WTC11 (cell line): ENCODE measurements around the gene NPW. TPM values are rescaled to one million over a fixed set of nuclear protein-coding genes. Genes with fewer than 3 reads are reported as not detected.

ENCODE experiments used
- ATAC-seq: fragments of 200-7000 bp; cut with Tn5 transposase; 2 replicates; pipeline ENCODE4 v1.10.0; 2021; ENCODE audit warnings: mild to moderate bottlenecking, moderate library complexity
- CTCF ChIA-PET: fragments of 300-600 bp; sonication (Branson Sonifier 250); formaldehyde crosslinking; loops from one replicate; lab custom pipeline; 2021; ENCODE audit warnings: antibody characterized with exemption; lab: Charles Lee
- POLR2A ChIA-PET: fragments of 350-600 bp; sonication (Branson Sonifier 250); formaldehyde crosslinking; loops from one replicate; lab custom pipeline; 2021; ENCODE audit warnings: antibody characterized with exemption; lab: Charles Lee
- DNase-seq: peaks from one replicate; pipeline ENCODE4 v3.0.0; 2021; ENCODE audit warnings: low spot score
- H3K27ac Mint-ChIP-seq: 2 replicates; pipeline ENCODE4 v1.8.0; 2021; ENCODE audit warnings: mixed read lengths
- H3K27me3 Mint-ChIP-seq: 2 replicates; pipeline ENCODE4 v1.8.0; 2021; ENCODE audit warnings: low read depth, mild to moderate bottlenecking, moderate library complexity, mixed read lengths
- H3K36me3 Mint-ChIP-seq: 2 replicates; pipeline ENCODE4 v1.8.0; 2021; ENCODE audit warnings: mixed read lengths
- H3K4me1 Mint-ChIP-seq: 2 replicates; pipeline ENCODE4 v1.8.0; 2022; ENCODE audit warnings: mixed read lengths
- H3K4me3 Mint-ChIP-seq: 2 replicates; pipeline ENCODE4 v1.8.0; 2021; ENCODE audit warnings: mild to moderate bottlenecking, moderate library complexity, mixed read lengths
- H3K9me3 Mint-ChIP-seq: 2 replicates; pipeline ENCODE4 v1.8.0; 2021; ENCODE audit warnings: mixed read lengths
- ELF4 ChIP-seq: sonication (generic); formaldehyde crosslinking; IDR thresholded peaks from 2 replicates; pipeline ENCODE4 v1.8.1; 2022; ENCODE audit warnings: low read depth, mild to moderate bottlenecking, moderate library complexity, missing genetic modification reagents
- FOXP1 ChIP-seq: sonication (generic); formaldehyde crosslinking; IDR thresholded peaks from 2 replicates; pipeline ENCODE4 v1.8.0; 2022; ENCODE audit warnings: missing genetic modification reagents, mild to moderate bottlenecking, moderate library complexity, borderline replicate concordance
- GTF2I ChIP-seq: fragments of 250-450 bp; sonication (Bioruptor Pico); conservative IDR thresholded peaks from 2 replicates; pipeline ENCODE4 v1.4.0; 2021; ENCODE audit warnings: mild to moderate bottlenecking
- HMGA2 ChIP-seq: fragments of 250-450 bp; sonication (Bioruptor Pico); IDR thresholded peaks from 2 replicates; pipeline ENCODE4 v1.4.0; 2021; ENCODE audit warnings: mild to moderate bottlenecking, moderate library complexity
- JAZF1 ChIP-seq: fragments of 250-450 bp; sonication (Bioruptor Pico); IDR thresholded peaks from 2 replicates; pipeline ENCODE4 v1.9.0; 2021; ENCODE audit warnings: moderate library complexity, mild to moderate bottlenecking, inconsistent platforms
- NR3C1 ChIP-seq: sonication (generic); formaldehyde crosslinking; conservative IDR thresholded peaks from 2 replicates; pipeline ENCODE4 v1.8.1; 2023; ENCODE audit warnings: low read depth, mild to moderate bottlenecking, missing genetic modification reagents
- SP1 ChIP-seq: sonication (generic); formaldehyde crosslinking; conservative IDR thresholded peaks from 2 replicates; pipeline ENCODE4 v1.8.1; 2022; ENCODE audit warnings: missing genetic modification reagents
- TP53 ChIP-seq: sonication (generic); formaldehyde crosslinking; IDR thresholded peaks from 2 replicates; pipeline ENCODE4 v1.8.1; 2023; ENCODE audit warnings: mild to moderate bottlenecking, missing genetic modification reagents
- ZNF121 ChIP-seq: sonication (generic); formaldehyde crosslinking; IDR thresholded peaks from 2 replicates; pipeline ENCODE4 v1.8.0; 2023; ENCODE audit warnings: missing genetic modification reagents
- ZNF138 ChIP-seq: sonication (generic); formaldehyde crosslinking; conservative IDR thresholded peaks from 2 replicates; pipeline ENCODE4 v1.8.1; 2022; ENCODE audit warnings: mild to moderate bottlenecking, moderate library complexity, missing genetic modification reagents
- total RNA-seq: library from RNA; stranded (reverse); gene quantifications from 3 replicates; pipeline ENCODE4 v1.2.3, GENCODE V29; 2021
- TF ChIP-seq, protein P1 (sequence below): sonication (generic); formaldehyde crosslinking; IDR thresholded peaks from 2 replicates; pipeline ENCODE4 v1.8.1; 2023; ENCODE audit warnings: mild to moderate bottlenecking, missing genetic modification reagents
- TF ChIP-seq, protein P2 (sequence below): fragments of 250-450 bp; sonication (Bioruptor Pico); IDR thresholded peaks from 2 replicates; pipeline ENCODE4 v1.9.0; 2021; ENCODE audit warnings: mild to moderate bottlenecking
- TF ChIP-seq, protein P3 (sequence below): sonication (generic); formaldehyde crosslinking; IDR thresholded peaks from 2 replicates; pipeline ENCODE4 v1.8.1; 2023; ENCODE audit warnings: mild to moderate bottlenecking, moderate library complexity, missing genetic modification reagents
- TF ChIP-seq, protein P4 (sequence below): sonication (generic); formaldehyde crosslinking; IDR thresholded peaks from 2 replicates; pipeline ENCODE4 v1.8.1; 2023; ENCODE audit warnings: mild to moderate bottlenecking, missing genetic modification reagents, moderate library complexity
- TF ChIP-seq, protein P5 (sequence below): sonication (generic); formaldehyde crosslinking; conservative IDR thresholded peaks from 2 replicates; pipeline ENCODE4 v1.8.1; 2023; ENCODE audit warnings: mild to moderate bottlenecking, low read depth, missing genetic modification reagents, moderate library complexity
- TF ChIP-seq, protein P6 (sequence below): sonication (generic); formaldehyde crosslinking; IDR thresholded peaks from 2 replicates; pipeline ENCODE4 v1.8.1; 2022; ENCODE audit warnings: mild to moderate bottlenecking, moderate library complexity, missing genetic modification reagents

NPW gene
- total RNA-seq, 1 experiment from 2014 or later, result 15.2 TPM

DNA sequence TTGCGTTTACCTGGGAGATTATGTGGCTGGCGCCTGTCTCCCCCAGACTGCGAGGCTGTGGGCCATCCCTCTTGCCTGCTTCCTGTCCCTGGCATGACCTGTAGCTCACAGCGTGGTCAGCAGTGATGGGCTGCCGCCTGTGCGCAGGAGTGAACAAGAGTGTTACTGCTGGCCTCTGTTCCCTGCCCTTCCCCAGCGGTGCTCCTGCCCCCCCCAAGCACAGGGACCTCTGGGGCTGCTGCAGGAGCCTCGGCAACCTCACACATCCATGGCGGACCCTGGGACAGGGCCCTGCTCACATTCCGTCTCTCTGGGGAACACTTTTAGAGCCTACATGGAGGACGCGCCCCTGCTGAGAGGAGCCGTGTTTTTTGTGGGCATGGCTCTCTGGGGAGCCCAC lies 38.8 kb downstream of the NPW start:
- H3K36me3 Mint-ChIP-seq, result no peaks in the 10 kb centered on the region; the same call in 1 of the 2 replicates
- no peak for ATAC-seq
- H3K4me3 Mint-ChIP-seq, result no peak overlapping the region
- TF ChIP-seq, protein P1, sequence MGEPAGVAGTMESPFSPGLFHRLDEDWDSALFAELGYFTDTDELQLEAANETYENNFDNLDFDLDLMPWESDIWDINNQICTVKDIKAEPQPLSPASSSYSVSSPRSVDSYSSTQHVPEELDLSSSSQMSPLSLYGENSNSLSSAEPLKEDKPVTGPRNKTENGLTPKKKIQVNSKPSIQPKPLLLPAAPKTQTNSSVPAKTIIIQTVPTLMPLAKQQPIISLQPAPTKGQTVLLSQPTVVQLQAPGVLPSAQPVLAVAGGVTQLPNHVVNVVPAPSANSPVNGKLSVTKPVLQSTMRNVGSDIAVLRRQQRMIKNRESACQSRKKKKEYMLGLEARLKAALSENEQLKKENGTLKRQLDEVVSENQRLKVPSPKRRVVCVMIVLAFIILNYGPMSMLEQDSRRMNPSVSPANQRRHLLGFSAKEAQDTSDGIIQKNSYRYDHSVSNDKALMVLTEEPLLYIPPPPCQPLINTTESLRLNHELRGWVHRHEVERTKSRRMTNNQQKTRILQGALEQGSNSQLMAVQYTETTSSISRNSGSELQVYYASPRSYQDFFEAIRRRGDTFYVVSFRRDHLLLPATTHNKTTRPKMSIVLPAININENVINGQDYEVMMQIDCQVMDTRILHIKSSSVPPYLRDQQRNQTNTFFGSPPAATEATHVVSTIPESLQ (CRISPR knock-in tag), result no peak
- TF ChIP-seq, protein P2, sequence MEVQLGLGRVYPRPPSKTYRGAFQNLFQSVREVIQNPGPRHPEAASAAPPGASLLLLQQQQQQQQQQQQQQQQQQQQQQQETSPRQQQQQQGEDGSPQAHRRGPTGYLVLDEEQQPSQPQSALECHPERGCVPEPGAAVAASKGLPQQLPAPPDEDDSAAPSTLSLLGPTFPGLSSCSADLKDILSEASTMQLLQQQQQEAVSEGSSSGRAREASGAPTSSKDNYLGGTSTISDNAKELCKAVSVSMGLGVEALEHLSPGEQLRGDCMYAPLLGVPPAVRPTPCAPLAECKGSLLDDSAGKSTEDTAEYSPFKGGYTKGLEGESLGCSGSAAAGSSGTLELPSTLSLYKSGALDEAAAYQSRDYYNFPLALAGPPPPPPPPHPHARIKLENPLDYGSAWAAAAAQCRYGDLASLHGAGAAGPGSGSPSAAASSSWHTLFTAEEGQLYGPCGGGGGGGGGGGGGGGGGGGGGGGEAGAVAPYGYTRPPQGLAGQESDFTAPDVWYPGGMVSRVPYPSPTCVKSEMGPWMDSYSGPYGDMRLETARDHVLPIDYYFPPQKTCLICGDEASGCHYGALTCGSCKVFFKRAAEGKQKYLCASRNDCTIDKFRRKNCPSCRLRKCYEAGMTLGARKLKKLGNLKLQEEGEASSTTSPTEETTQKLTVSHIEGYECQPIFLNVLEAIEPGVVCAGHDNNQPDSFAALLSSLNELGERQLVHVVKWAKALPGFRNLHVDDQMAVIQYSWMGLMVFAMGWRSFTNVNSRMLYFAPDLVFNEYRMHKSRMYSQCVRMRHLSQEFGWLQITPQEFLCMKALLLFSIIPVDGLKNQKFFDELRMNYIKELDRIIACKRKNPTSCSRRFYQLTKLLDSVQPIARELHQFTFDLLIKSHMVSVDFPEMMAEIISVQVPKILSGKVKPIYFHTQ (CRISPR knock-in tag), result no peak
- TF ChIP-seq NR3C1 (no peak), FOXP1 (CRISPR knock-in tag) (no peak), ELF4 (CRISPR knock-in tag) (no peak), TP53 (CRISPR knock-in tag) (no peak), SP1 (CRISPR knock-in tag) (no peak), GTF2I (CRISPR knock-in tag) (no peak), ZNF138 (CRISPR knock-in tag) (no peak), JAZF1 (CRISPR knock-in tag) (no peak), HMGA2 (CRISPR knock-in tag) (no peak), ZNF121 (no peak)
- TF ChIP-seq, protein P3, sequence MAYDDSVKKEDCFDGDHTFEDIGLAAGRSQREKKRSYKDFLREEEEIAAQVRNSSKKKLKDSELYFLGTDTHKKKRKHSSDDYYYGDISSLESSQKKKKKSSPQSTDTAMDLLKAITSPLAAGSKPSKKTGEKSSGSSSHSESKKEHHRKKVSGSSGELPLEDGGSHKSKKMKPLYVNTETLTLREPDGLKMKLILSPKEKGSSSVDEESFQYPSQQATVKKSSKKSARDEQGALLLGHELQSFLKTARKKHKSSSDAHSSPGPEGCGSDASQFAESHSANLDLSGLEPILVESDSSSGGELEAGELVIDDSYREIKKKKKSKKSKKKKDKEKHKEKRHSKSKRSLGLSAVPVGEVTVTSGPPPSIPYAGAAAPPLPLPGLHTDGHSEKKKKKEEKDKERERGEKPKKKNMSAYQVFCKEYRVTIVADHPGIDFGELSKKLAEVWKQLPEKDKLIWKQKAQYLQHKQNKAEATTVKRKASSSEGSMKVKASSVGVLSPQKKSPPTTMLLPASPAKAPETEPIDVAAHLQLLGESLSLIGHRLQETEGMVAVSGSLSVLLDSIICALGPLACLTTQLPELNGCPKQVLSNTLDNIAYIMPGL (CRISPR knock-in tag), result no peak
- TF ChIP-seq, protein P4, sequence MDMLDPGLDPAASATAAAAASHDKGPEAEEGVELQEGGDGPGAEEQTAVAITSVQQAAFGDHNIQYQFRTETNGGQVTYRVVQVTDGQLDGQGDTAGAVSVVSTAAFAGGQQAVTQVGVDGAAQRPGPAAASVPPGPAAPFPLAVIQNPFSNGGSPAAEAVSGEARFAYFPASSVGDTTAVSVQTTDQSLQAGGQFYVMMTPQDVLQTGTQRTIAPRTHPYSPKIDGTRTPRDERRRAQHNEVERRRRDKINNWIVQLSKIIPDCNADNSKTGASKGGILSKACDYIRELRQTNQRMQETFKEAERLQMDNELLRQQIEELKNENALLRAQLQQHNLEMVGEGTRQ (CRISPR knock-in tag), result no peak
- TF ChIP-seq, protein P5, sequence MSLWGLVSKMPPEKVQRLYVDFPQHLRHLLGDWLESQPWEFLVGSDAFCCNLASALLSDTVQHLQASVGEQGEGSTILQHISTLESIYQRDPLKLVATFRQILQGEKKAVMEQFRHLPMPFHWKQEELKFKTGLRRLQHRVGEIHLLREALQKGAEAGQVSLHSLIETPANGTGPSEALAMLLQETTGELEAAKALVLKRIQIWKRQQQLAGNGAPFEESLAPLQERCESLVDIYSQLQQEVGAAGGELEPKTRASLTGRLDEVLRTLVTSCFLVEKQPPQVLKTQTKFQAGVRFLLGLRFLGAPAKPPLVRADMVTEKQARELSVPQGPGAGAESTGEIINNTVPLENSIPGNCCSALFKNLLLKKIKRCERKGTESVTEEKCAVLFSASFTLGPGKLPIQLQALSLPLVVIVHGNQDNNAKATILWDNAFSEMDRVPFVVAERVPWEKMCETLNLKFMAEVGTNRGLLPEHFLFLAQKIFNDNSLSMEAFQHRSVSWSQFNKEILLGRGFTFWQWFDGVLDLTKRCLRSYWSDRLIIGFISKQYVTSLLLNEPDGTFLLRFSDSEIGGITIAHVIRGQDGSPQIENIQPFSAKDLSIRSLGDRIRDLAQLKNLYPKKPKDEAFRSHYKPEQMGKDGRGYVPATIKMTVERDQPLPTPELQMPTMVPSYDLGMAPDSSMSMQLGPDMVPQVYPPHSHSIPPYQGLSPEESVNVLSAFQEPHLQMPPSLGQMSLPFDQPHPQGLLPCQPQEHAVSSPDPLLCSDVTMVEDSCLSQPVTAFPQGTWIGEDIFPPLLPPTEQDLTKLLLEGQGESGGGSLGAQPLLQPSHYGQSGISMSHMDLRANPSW (CRISPR knock-in tag), result no peak
- TF ChIP-seq, protein P6, sequence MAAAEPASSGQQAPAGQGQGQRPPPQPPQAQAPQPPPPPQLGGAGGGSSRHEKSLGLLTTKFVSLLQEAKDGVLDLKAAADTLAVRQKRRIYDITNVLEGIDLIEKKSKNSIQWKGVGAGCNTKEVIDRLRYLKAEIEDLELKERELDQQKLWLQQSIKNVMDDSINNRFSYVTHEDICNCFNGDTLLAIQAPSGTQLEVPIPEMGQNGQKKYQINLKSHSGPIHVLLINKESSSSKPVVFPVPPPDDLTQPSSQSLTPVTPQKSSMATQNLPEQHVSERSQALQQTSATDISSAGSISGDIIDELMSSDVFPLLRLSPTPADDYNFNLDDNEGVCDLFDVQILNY (CRISPR knock-in tag), result no peak
- no peaks in the 10 kb centered on the region for H3K27me3 Mint-ChIP-seq
- POLR2A ChIA-PET, result no interaction called here
- CTCF ChIA-PET, result no interaction called here
- no peaks in the 10 kb centered on the region for H3K9me3 Mint-ChIP-seq
- H3K27ac Mint-ChIP-seq, result peak overlapping the region; percentile 74
- DNase-seq, result no peak
- H3K4me1 Mint-ChIP-seq, result no peaks in the 10 kb centered on the region
